PC-9 (cell line): ENCODE measurements around the gene ZFHX3.

Source experiments
- CTCF ChIP-seq: fragments of 200-600 bp; sonication (generic); conservative IDR thresholded peaks from 2 replicates; pipeline ENCODE4 v1.6.1; 2017; ENCODE audit warnings: mixed run types, antibody characterized with exemption, mild to moderate bottlenecking, moderate library complexity
- EZH2 ChIP-seq: fragments of 200-600 bp; sonication (generic); IDR thresholded peaks from 2 replicates; pipeline ENCODE4 v1.8.0; 2017; ENCODE audit warnings: antibody characterized with exemption, low read depth

- no peak for TF ChIP-seq CTCF
- TF ChIP-seq EZH2: no peak
Measured at GRCh38 chr16:72785171-72785570, 262.8 kb downstream of the ZFHX3 start.
